Hepatocyte (in vitro differentiated cells): ENCODE results near the gene GUCA1A.

ENCODE experiments used
- CTCF ChIP-seq: fragments of 200-600 bp; sonication (generic); IDR thresholded peaks from 2 replicates; pipeline ENCODE4 v1.5.1; 2016; ENCODE audit warnings: antibody characterized with exemption, mild to moderate bottlenecking; ENCODE audit not compliant: poor library complexity
- EZH2 ChIP-seq: fragments of 200-600 bp; sonication (generic); IDR thresholded peaks from 2 replicates; pipeline ENCODE4 v1.6.1; 2016; ENCODE audit warnings: antibody characterized with exemption, mild to moderate bottlenecking, borderline replicate concordance

- TF ChIP-seq EZH2 = no peak
- TF ChIP-seq CTCF = no peak
Measured at GRCh38 chr6:42217519-42218367, 44.6 kb downstream of the GUCA1A start, which contains the start of gene MRPS10.
